Trophoblast cell (in vitro differentiated cells and primary cell): ENCODE results near the gene DSCAM.

Source experiments
- DNase-seq, 2 donors: peaks; one replicate each; pipeline ENCODE4 v3.0.0-alpha.2; 2016
- H2AFZ ChIP-seq: 2 replicates; pipeline ENCODE4 v1.6.1; 2013; ENCODE audit warnings: low read length, moderate library complexity, mild to moderate bottlenecking; ENCODE audit not compliant: insufficient read depth, poor library complexity
- H2AK5ac ChIP-seq: 2 replicates; pipeline ENCODE4 v1.6.1; 2013; ENCODE audit warnings: mild to moderate bottlenecking, low read length
- H2BK120ac ChIP-seq: 2 replicates; pipeline ENCODE4 v1.6.1; 2013; ENCODE audit warnings: low read length, mild to moderate bottlenecking, moderate library complexity; ENCODE audit not compliant: insufficient read depth, poor library complexity
- H2BK12ac ChIP-seq: 2 replicates; pipeline ENCODE4 v1.6.1; 2013; ENCODE audit warnings: mild to moderate bottlenecking, low read length, moderate library complexity
- H2BK5ac ChIP-seq: 2 replicates; pipeline ENCODE4 v1.6.1; 2013; ENCODE audit warnings: low read length, low read depth, moderate library complexity, mild to moderate bottlenecking; ENCODE audit not compliant: poor library complexity
- H3K14ac ChIP-seq: 2 replicates; pipeline ENCODE4 v1.6.1; 2013; ENCODE audit warnings: mild to moderate bottlenecking, low read length
- H3K18ac ChIP-seq: 2 replicates; pipeline ENCODE4 v1.6.1; 2013; ENCODE audit warnings: mild to moderate bottlenecking, low read length
- H3K23ac ChIP-seq: 2 replicates; pipeline ENCODE4 v1.6.1; 2013; ENCODE audit warnings: low read length
- H3K27ac ChIP-seq: 2 replicates; pipeline ENCODE4 v1.5.1; 2013; ENCODE audit warnings: low read depth, mild to moderate bottlenecking, inconsistent platforms, low read length, moderate library complexity
- H3K27me3 ChIP-seq: 2 replicates; pipeline ENCODE4 v1.6.1; 2013; ENCODE audit warnings: inconsistent platforms, mild to moderate bottlenecking, low read length, moderate library complexity; ENCODE audit not compliant: insufficient read depth
- H3K36me3 ChIP-seq, 2 experiments: 1 replicate in 1 of 2; 2 replicates in 1 of 2; pipeline ENCODE4 v1.6.1; 2013; ENCODE audit warnings: low read length in 2 of 2, mild to moderate bottlenecking in 2 of 2, moderate library complexity in 1 of 2; ENCODE audit not compliant: insufficient read depth in 2 of 2, control insufficient read depth in 1 of 2
- H3K4ac ChIP-seq: 2 replicates; pipeline ENCODE4 v1.6.1; 2013; ENCODE audit warnings: low read depth, mild to moderate bottlenecking, low read length, moderate library complexity
- H3K4me1 ChIP-seq, 2 experiments: 1 replicate in 1 of 2; 2 replicates in 1 of 2; pipeline ENCODE4 v1.6.1; 2013; ENCODE audit warnings: low read length in 2 of 2, mild to moderate bottlenecking in 2 of 2, moderate library complexity in 1 of 2; ENCODE audit not compliant: insufficient read depth in 2 of 2, control insufficient read depth in 1 of 2
- H3K4me2 ChIP-seq: 2 replicates; pipeline ENCODE4 v1.6.1; 2013; ENCODE audit warnings: inconsistent platforms, mild to moderate bottlenecking, low read length, moderate library complexity
- H3K4me3 ChIP-seq: 2 replicates; pipeline ENCODE4 v1.5.1; 2013; ENCODE audit warnings: mild to moderate bottlenecking, low read depth, low read length, inconsistent platforms
- H3K79me1 ChIP-seq: one replicate; pipeline ENCODE4 v1.6.1; 2013; ENCODE audit warnings: low read length
- H3K79me2 ChIP-seq: 2 replicates; pipeline ENCODE4 v1.6.1; 2013; ENCODE audit warnings: low read length, mild to moderate bottlenecking; ENCODE audit not compliant: control insufficient read depth, insufficient read depth, poor library complexity
- H3K9ac ChIP-seq: 2 replicates; pipeline ENCODE4 v1.6.1; 2013; ENCODE audit warnings: mild to moderate bottlenecking, low read length
- H3K9me3 ChIP-seq: 2 replicates; pipeline ENCODE4 v1.6.1; 2013; ENCODE audit warnings: low read depth, mild to moderate bottlenecking, control low read depth, inconsistent platforms, low read length; ENCODE audit not compliant: insufficient read depth
- H4K12ac ChIP-seq: 2 replicates; pipeline ENCODE4 v1.6.1; 2013; ENCODE audit warnings: low read depth, mild to moderate bottlenecking, low read length, moderate library complexity
- H4K8ac ChIP-seq: 2 replicates; pipeline ENCODE4 v1.6.1; 2013; ENCODE audit warnings: low read depth, mild to moderate bottlenecking, low read length, moderate library complexity
- H4K91ac ChIP-seq: one replicate; pipeline ENCODE4 v1.6.1; 2013; ENCODE audit warnings: low read depth, mild to moderate bottlenecking, low read length, moderate library complexity
- WGBS: extraction: QIAGEN DNeasy Blood & Tissue Kit; methylation state at CpG from one replicate; pipeline ENCODE4 v1.1.7; 2013; ENCODE audit warnings: missing lambda C conversion rate; ENCODE audit not compliant: insufficient read length, insufficient coverage; ENCODE audit errors: extremely low coverage; 5-methylcytosine and 5-hydroxymethylcytosine counted together

Gene DSCAM

DNA sequence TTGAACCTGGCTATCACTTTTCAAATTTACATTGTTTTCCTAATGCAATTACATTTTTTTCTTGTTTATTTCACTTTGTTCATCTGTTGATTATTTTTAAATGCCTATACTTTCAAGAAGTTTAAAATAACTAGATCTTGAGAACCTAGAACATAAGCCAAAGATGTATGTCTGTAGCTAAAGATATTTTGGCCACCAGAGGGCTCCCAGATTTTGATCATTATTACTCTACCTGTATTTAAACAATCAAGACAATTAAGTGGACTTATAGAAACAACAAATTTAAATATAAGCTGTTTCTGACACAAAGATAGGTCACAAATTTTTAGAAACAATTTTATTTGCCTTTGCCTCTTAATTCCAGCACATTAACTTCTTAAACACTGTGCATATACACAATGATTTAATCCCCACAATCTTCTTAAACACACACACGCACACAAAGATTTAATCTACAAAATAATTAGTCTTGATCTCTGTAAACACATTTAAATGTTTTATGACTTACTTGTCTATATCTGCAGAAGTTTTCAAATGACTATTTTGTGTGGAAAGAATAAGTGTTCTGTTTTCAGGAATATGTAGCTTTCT lies 380.0 kb downstream of the DSCAM start:
- no peak overlapping the region for H2AK5ac ChIP-seq
- H3K23ac ChIP-seq, result no peak overlapping the region
- H3K79me1 ChIP-seq, result no peaks in the 10 kb centered on the region
- no peak overlapping the region for H3K4ac ChIP-seq
- H2BK12ac ChIP-seq, result no peak overlapping the region
- no peak overlapping the region for H3K14ac ChIP-seq
- H3K9ac ChIP-seq, result no peak overlapping the region
- no peak overlapping the region for H4K8ac ChIP-seq
- no peak overlapping the region for H2BK120ac ChIP-seq
- H3K4me3 ChIP-seq, result no peak overlapping the region
- no peaks in the 10 kb centered on the region for H3K79me2 ChIP-seq
- no peaks in the 10 kb centered on the region for H3K9me3 ChIP-seq
- H3K4me2 ChIP-seq, result no peak overlapping the region
- H3K18ac ChIP-seq, result no peak overlapping the region
- 100% methylated on average over 1 of the region's 1 CpG for WGBS
- H2AFZ ChIP-seq, result no peak overlapping the region
- no peaks in the 10 kb centered on the region for H3K27me3 ChIP-seq
- H2BK5ac ChIP-seq, result no peak overlapping the region
- no peaks in the 10 kb centered on the region for H3K4me1 ChIP-seq
- no peaks in the 10 kb centered on the region for H3K36me3 ChIP-seq
- H3K27ac ChIP-seq, result no peak overlapping the region
- no peak overlapping the region for H4K91ac ChIP-seq
- DNase-seq, result peak; percentile 8 to 74
- no peak overlapping the region for H4K12ac ChIP-seq

DNA sequence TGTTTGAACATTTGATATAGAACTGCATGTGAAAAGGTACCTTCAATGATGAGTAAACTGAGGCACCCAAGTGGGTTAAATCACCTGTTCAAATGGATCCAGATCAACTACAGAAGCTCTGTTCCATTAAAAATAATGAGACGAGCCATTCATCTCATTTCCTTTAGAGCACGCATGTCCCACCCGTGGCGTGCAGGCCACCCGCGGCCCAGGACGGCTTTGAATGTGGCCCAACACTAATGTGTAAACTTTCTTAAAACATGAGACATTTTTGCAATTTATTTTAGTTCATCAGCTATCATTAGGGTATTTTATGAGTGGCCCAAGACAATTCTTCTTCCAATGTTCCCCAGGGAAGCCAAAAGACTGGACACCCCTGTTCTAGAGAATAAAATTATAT lies 381.6 kb downstream of the DSCAM start:
- Histone ChIP-seq H3K4ac (no peak overlapping the region), H4K91ac (no peak overlapping the region), H2AFZ (no peak overlapping the region), H3K27ac (no peak overlapping the region), H3K36me3 (no peaks in the 10 kb centered on the region), H3K9ac (no peak overlapping the region), H2BK5ac (no peak overlapping the region), H3K14ac (no peak overlapping the region), H3K79me1 (no peaks in the 10 kb centered on the region), H3K23ac (no peak overlapping the region), H3K9me3 (no peaks in the 10 kb centered on the region), H4K8ac (no peak overlapping the region), H3K4me2 (no peak overlapping the region), H4K12ac (no peak overlapping the region), H3K27me3 (no peaks in the 10 kb centered on the region), H2AK5ac (no peak overlapping the region), H3K79me2 (no peaks in the 10 kb centered on the region), H3K4me3 (no peak overlapping the region), H3K4me1 (no peaks in the 10 kb centered on the region), H2BK12ac (no peak overlapping the region), H2BK120ac (no peak overlapping the region), H3K18ac (no peak overlapping the region)
- DNase-seq, result no peak
- WGBS, result no CpG with 5 or more reads among the region's 7 CpGs

DNA sequence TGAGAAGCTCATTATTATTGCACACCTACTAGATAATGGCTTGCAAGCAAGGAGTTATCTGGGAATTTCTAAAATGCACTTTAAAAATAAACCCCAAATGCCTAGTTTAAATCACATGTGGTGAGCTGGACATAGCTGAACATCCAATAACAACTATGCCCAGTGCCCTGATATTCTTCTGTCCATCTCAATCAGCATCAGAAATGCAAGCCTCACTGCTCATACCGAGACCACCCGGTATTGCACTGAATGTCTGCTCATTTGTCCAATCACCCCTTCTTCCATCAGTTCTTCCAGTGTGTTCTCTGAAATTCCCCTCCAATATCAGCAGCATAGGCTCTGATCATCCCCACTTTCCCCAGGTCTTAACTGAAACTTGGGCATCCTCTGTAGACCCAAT lies 383.8 kb downstream of the DSCAM start:
- Histone ChIP-seq H3K14ac (no peak overlapping the region), H3K36me3 (no peaks in the 10 kb centered on the region), H3K4me1 (no peaks in the 10 kb centered on the region), H3K79me1 (no peaks in the 10 kb centered on the region), H2BK120ac (no peak overlapping the region), H2BK12ac (no peak overlapping the region), H4K12ac (no peak overlapping the region), H3K9me3 (no peaks in the 10 kb centered on the region), H3K27me3 (no peaks in the 10 kb centered on the region), H3K18ac (no peak overlapping the region), H3K9ac (no peak overlapping the region), H3K23ac (peak overlapping the region; percentile 68), H3K27ac (no peak overlapping the region), H4K91ac (no peak overlapping the region), H2AK5ac (no peak overlapping the region), H2AFZ (no peak overlapping the region), H4K8ac (no peak overlapping the region), H3K4ac (no peak overlapping the region), H3K4me2 (no peak overlapping the region), H3K4me3 (no peak overlapping the region), H2BK5ac (no peak overlapping the region), H3K79me2 (no peaks in the 10 kb centered on the region)
- DNase-seq, result no peak
- WGBS, result no CpG with 5 or more reads among the region's 2 CpGs

DNA sequence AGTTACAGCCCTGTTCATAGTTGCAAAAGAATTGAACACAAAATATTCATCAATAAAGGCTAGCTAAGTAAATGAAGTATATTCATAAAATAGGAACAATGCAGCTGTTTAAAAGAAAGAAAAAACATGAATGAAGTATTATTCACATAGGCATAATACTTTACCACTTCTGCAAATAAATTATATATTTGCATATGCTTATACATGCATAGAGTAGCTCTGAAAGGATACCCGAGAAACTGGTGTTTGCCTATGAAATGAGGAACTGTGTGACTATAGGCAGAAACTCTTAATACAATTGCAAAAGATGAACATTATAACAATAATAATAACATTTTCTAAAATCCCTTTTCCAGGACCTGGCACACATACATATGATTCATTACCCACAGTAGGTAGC lies 385.9 kb downstream of the DSCAM start:
- Histone ChIP-seq H3K79me2 (no peaks in the 10 kb centered on the region), H3K4ac (no peak overlapping the region), H3K9me3 (no peaks in the 10 kb centered on the region), H3K14ac (no peak overlapping the region), H3K23ac (no peak overlapping the region), H4K12ac (no peak overlapping the region), H2BK120ac (no peak overlapping the region), H3K4me3 (no peak overlapping the region), H3K9ac (no peak overlapping the region), H3K36me3 (no peaks in the 10 kb centered on the region), H2AFZ (no peak overlapping the region), H3K27me3 (no peaks in the 10 kb centered on the region), H3K4me1 (no peaks in the 10 kb centered on the region), H3K18ac (no peak overlapping the region), H2BK12ac (no peak overlapping the region), H2BK5ac (no peak overlapping the region), H4K91ac (no peak overlapping the region), H3K27ac (no peak overlapping the region), H3K4me2 (no peak overlapping the region), H2AK5ac (no peak overlapping the region), H3K79me1 (no peaks in the 10 kb centered on the region), H4K8ac (no peak overlapping the region)
- no CpG with 5 or more reads among the region's 1 CpG for WGBS
- no peak for DNase-seq
